HG02678 (cell line): Measurements from ENCODE around the gene POLE.

Source experiments
- ATAC-seq: cut with Tn5 transposase; IDR thresholded peaks from one replicate; pipeline ENCODE4 v1.9.1; 2021; ENCODE audit warnings: mild to moderate bottlenecking, moderate library complexity; ENCODE audit not compliant: unreplicated experiment

Gene POLE

GRCh38 chr12:132633398-132633797 is 53.7 kb downstream of the POLE start:
- no peak for ATAC-seq

DNA sequence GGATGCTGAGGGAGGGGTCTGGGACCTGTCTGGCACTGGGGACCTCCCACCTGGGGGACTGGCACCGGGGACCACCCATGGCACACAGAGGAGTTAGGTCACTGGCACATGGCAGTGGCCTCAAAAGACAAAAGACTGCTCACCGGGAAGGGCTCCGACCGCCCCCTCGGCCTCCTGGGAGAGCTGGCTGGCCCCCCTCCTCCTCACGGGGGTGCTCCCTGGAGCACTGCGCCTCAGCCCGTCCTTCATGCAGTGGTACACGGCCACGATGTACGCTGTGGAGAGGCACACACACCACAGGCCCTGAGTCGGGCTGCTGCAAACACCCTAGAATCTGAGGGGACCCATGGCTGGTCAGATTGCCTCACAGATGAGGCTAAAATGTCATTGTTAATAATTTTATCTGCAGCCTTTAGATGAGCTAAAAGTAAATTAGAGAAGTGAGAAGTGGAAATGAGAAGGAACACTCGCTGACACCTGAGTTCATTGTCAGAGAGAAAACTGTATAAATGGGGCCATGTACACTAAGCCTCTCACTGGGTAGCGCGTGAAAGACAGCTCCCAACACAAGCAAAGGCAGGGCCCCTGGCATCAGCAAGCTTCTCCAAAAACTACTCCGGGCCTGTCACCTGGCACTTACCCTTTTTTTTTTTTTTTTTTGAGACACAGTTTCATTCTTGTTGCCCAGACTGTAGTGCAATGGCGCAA is 54.5 kb downstream of the POLE start:
- no peak for ATAC-seq

- ATAC-seq, result no peak
These were observed 55.5 kb downstream of the POLE start for GRCh38 chr12:132631666-132632065.

DNA sequence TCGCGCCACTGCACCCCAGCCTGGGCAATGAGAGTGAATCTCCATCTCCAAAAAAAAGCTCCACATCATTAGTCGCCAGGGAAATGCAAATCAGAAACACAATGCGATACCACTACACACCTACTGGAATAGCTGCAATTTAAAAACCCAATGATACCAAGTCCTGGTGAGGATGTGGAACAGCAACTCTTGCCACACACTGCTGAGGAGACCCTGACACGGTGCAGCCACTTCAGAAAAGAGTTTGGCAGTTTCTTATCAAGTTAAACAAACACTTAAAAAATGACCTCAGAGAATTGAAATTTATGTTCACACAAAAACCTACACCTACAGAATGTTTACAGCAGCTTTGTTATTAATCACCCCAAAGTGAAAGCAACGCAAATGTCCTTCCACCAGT is 56.5 kb downstream of the POLE start:
- ATAC-seq, result no peak

DNA sequence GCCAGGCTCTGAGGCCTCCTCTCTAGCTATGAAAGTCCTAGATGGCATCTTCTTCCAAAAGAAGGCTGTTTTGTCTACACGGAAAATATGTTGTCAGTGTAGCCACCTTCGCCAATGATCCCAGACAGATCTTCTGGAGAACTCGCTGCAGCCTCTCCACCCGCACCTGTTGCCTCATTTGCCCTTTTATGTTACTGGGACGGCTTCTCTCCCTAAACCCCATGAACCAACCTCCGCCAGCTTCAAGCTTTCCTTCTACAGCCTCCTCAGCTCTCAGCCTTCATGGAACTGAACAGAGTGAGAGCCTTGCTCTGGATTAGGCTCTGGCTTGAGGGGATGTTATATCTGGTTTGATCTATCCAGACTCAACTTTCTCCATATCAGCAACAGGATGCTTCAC is 57.8 kb downstream of the POLE start:
- no peak for ATAC-seq

GRCh38 chr12:132625731-132626430 is 61.3 kb downstream of the POLE start:
- no peak for ATAC-seq

DNA sequence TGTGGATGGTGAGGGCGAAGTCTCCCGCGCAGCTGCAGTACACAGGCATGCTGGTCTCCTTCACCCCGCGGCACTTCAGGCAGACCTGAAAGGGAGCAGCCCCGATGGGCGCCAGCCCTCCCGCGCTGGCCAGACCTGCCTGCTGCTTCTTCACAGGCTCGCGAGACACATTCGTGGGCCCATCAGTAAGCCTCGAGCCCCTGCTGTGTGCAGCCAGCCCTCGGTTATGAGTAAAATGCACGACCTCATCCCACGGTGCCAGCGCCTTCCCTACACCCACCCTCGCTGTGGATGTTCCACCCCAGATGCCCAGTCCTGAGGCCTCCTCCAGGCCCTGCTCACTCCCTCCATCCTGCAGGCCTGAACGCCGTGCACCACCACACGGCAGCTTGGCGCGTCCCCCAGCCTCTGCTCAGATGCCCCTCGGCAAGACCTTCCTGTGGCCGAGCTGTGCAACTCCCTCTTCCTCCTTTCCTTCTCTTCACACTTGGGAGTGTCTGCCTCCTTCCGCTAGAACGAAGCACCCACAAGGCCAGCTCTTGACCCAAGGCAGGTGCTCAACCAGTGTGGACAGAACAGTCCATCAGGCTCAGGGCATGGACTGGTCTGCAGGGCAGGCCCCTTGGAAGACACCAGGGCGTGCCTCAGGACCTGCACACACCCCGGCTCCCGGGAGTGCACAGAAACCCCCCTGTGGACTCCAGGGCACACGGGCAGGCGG is 62.1 kb downstream of the POLE start:
- ATAC-seq, result no peak

GRCh38 chr12:132624186-132624855 is 62.8 kb downstream of the POLE start:
- no peak for ATAC-seq

GRCh38 chr12:132623072-132623869 is 63.9 kb downstream of the POLE start:
- ATAC-seq, result no peak

DNA sequence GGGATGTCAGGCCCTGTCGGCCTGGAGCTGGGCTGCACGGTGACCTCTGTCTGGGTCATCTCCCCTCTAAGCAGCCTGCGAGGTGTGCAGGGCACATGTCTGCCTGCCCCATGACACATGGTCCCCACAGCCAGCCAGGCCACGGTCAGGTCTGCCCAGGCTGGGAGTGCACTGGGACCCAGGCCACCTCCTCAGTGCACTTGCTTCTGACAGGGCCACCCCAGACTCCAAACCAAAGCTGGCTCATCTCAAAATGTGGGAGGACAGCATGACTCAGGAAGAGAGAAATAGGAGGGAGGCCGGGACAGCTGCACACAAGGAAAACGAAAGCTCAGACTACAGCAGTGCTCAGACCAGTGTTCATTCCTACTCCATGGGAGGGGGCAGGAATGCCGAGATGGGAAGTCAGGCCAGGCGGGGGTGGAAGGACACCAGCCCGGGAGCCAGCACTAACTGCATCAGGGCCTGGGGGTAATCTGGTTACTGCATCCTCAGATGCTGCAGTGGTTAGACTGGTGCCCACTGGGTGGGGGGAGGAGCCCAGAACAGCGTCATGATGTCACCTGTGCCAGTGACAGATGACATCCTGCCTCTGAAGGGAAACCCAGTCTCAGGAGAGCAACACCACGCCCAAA is 64.6 kb downstream of the POLE start:
- no peak for ATAC-seq

GRCh38 chr12:132621657-132622435 is 65.3 kb downstream of the POLE start:
- no peak for ATAC-seq

- no peak for ATAC-seq
These were observed 66.1 kb downstream of the POLE start for GRCh38 chr12:132620899-132621656.

- ATAC-seq, result no peak
These were observed 66.8 kb downstream of the POLE start for GRCh38 chr12:132620113-132620898.

- no peak for ATAC-seq
These were observed 67.6 kb downstream of the POLE start for GRCh38 chr12:132619386-132620112.

- ATAC-seq, result no peak
These were observed 68.1 kb downstream of the POLE start for GRCh38 chr12:132619071-132619385.

DNA sequence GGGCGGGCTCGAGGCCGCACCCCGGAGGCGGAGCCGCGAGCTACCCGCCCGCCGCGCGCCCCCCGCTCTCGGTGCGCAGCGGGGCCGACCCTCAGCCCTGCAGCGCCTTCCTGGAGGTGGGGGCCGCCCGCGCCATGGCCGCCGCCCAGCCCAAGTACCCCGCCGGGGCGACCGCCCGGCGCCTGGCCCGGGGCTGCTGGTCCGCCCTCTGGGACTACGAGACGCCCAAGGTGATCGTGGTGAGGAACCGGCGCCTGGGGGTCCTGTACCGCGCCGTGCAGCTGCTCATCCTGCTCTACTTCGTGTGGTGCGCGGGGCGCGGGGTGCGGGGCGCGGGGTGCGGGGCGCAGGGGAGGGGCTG is 68.5 kb downstream of the POLE start, which contains the start of gene P2RX2:
Gene P2RX2, plus strand, starts transcription at position 94 of the 361 bp plus-strand sequence. Its CDS starts 41 bp downstream, at position 135.
- ATAC-seq, result no peak
